Tibial nerve (tissue), 4 donors: ENCODE results near the gene CYP24A1. TPM values are rescaled to one million over a fixed set of nuclear protein-coding genes. Genes with fewer than 3 reads are reported as not detected.

Source experiments
- DNase-seq, 2 donors: peaks; one replicate each; pipeline ENCODE4 v3.0.0-alpha.2; 2019; ENCODE audit warnings: low spot score in 2 of 2
- H3K27ac ChIP-seq, 4 donors: fragments of 200-600 bp; sonication (generic) in 3 of 4; one replicate each; pipeline ENCODE4 v1.5.1; 2017 to 2019; ENCODE audit warnings: mild to moderate bottlenecking in 1 of 4
- H3K27me3 ChIP-seq, 2 donors: fragments of 200-600 bp; sonication (generic) in 1 of 2; one replicate each; pipeline versions ENCODE4 v1.5.1 to v1.6.0; 2017 to 2019
- H3K36me3 ChIP-seq, 3 donors: fragments of 200-600 bp; sonication (generic); one replicate each; pipeline ENCODE4 v1.5.1; 2018 to 2019
- H3K4me1 ChIP-seq, 4 donors: fragments of 200-600 bp; sonication (generic) in 3 of 4; one replicate each; pipeline ENCODE4 v1.5.1; 2017 to 2019
- H3K4me3 ChIP-seq, 4 donors: fragments of 200-600 bp; sonication (generic) in 3 of 4; one replicate each; pipeline ENCODE4 v1.5.1; 2017 to 2019; ENCODE audit warnings: mild to moderate bottlenecking in 1 of 4, moderate library complexity in 1 of 4
- H3K9me3 ChIP-seq, 4 donors: fragments of 200-600 bp; sonication (generic) in 3 of 4; one replicate each; pipeline ENCODE4 v1.5.1; 2017 to 2019
- EP300 ChIP-seq, 2 donors: sonication (generic); formaldehyde crosslinking; IDR thresholded peaks; one replicate each; pipeline ENCODE4 v1.6.1; 2017; ENCODE audit warnings: antibody characterized with exemption in 2 of 2, mild to moderate bottlenecking in 1 of 2
- POLR2A ChIP-seq, 2 donors: fragments of 450-650 bp; IDR thresholded peaks; one replicate each; pipeline ENCODE4 v1.6.1; 2017; ENCODE audit warnings: antibody characterized with exemption in 2 of 2, mild to moderate bottlenecking in 2 of 2, moderate library complexity in 2 of 2
- WGBS, 2 donors: methylation state at CpG; one replicate each; pipeline ENCODE4 v1.1.5; 2018; 5-methylcytosine and 5-hydroxymethylcytosine counted together
- total RNA-seq, 4 donors: library from RNA; depleted of rRNA; stranded (reverse); fragments of >200 nt; gene quantifications; one replicate each; pipeline ENCODE4 v1.1.0, GENCODE V29; 2016
- TF ChIP-seq, protein P1 (sequence below), 5 experiments: fragments of 200-600 bp in 3 of 5; fragments of 450-650 bp in 2 of 5; sonication (generic) in 3 of 5; IDR thresholded peaks; one replicate each; pipeline ENCODE4 v1.5.1; 2016 to 2019; ENCODE audit warnings: antibody characterized with exemption in 5 of 5, mild to moderate bottlenecking in 3 of 5, moderate library complexity in 2 of 5

Gene CYP24A1
- total RNA-seq, 4 donors from 2014 or later: not detected

DNA sequence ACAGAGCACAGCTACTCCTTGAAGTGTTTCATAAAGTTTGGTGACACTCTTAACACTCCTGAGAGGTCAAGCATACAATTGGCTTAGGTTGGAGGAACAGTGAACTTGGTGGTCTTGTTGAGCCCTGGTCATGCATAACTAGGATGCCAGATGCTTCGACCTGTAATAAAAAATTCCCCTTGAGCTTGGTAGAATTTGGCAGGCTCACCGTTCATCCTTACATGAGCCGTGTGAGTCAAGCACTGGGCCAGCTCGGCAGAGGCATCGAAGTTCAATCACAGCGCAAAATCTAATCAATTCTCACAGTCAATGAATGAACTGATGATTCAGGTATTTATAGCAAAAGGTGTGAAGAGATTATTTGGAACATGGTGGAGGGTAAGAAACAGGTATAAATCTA is 33.7 kb downstream of the CYP24A1 start:
- TF ChIP-seq, protein P1, sequence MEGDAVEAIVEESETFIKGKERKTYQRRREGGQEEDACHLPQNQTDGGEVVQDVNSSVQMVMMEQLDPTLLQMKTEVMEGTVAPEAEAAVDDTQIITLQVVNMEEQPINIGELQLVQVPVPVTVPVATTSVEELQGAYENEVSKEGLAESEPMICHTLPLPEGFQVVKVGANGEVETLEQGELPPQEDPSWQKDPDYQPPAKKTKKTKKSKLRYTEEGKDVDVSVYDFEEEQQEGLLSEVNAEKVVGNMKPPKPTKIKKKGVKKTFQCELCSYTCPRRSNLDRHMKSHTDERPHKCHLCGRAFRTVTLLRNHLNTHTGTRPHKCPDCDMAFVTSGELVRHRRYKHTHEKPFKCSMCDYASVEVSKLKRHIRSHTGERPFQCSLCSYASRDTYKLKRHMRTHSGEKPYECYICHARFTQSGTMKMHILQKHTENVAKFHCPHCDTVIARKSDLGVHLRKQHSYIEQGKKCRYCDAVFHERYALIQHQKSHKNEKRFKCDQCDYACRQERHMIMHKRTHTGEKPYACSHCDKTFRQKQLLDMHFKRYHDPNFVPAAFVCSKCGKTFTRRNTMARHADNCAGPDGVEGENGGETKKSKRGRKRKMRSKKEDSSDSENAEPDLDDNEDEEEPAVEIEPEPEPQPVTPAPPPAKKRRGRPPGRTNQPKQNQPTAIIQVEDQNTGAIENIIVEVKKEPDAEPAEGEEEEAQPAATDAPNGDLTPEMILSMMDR (IDR thresholded peaks at IDR 0.05): no peak
- TF ChIP-seq POLR2A (IDR thresholded peaks at IDR 0.05): no peak
- no peak for TF ChIP-seq EP300 (IDR thresholded peaks at IDR 0.05)
- H3K9me3 ChIP-seq: peaks cover 0 to 5% (median 0%) of the 10 kb centered on the region in 4 donors
- H3K4me3 ChIP-seq: no peak overlapping the region
- no peaks in the 10 kb centered on the region for H3K4me1 ChIP-seq
- no peak for DNase-seq
- WGBS, 2 donors: 76 to 84% methylated on average over 6 of the region's 6 CpGs
- H3K27me3 ChIP-seq: no peaks in the 10 kb centered on the region
- H3K36me3 ChIP-seq: no peaks in the 10 kb centered on the region
- no peak overlapping the region for H3K27ac ChIP-seq

DNA sequence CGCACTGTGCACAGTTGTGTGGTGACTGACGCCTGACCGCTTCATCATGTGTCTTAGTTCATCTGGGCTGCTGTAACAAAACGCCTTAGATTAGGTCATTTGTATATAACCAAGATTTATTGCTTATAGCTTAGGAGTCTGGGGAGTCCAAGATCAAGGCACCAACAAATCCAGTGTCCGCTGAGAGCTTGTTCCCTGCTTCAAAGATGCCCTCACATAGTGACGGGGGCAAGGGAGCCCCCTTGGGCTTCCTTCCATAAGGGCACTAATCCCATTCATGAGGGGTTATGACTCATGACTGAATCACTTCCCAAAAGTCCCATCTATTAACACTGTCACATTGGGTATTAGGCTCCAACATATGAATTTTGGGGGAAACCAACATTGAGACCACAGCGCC is 34.6 kb downstream of the CYP24A1 start:
- no peak for DNase-seq
- 84 to 89% methylated on average over 7 of the region's 7 CpGs for WGBS, 2 donors
- Histone ChIP-seq H3K4me1 (no peaks in the 10 kb centered on the region), H3K36me3 (no peaks in the 10 kb centered on the region), H3K27ac (no peak overlapping the region), H3K9me3 (peaks cover 0 to 5% (median 0%) of the 10 kb centered on the region in 4 donors), H3K27me3 (no peaks in the 10 kb centered on the region), H3K4me3 (no peak overlapping the region)
- TF ChIP-seq EP300 (IDR thresholded peaks at IDR 0.05): no peak
- TF ChIP-seq POLR2A (IDR thresholded peaks at IDR 0.05): no peak
- TF ChIP-seq, protein P1 (IDR thresholded peaks at IDR 0.05): no peak

DNA sequence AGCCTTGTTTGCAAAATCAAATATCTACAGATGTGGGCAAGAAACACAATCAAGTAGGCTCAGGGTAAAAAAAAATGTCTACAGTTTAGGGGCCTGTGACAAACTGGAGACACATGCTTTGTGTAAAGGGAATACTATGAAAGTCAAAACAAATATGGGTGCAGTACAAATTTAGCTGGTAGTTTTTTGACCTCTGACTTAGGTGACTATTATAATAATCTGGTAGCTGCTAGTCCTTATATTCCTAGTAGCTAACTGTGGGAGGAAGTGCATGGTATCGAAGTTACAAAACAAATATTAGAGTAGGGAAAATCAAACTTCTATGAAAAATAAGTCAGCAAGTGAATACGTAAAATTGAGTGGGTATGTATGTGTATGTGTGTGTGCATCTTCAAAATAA is 35.4 kb downstream of the CYP24A1 start:
- no peak for DNase-seq
- Histone ChIP-seq H3K36me3 (no peaks in the 10 kb centered on the region), H3K4me1 (peaks cover 0 to 2% (median 0%) of the 10 kb centered on the region in 4 donors), H3K4me3 (no peak overlapping the region), H3K9me3 (peaks cover 0 to 5% (median 0%) of the 10 kb centered on the region in 4 donors), H3K27ac (no peak overlapping the region), H3K27me3 (no peaks in the 10 kb centered on the region)
- TF ChIP-seq, protein P1 (IDR thresholded peaks at IDR 0.05): no peak
- TF ChIP-seq EP300 (IDR thresholded peaks at IDR 0.05): no peak
- TF ChIP-seq POLR2A (IDR thresholded peaks at IDR 0.05): no peak
- 64 to 69% methylated on average over 2 of the region's 2 CpGs for WGBS, 2 donors

- Histone ChIP-seq H3K27me3 (no peaks in the 10 kb centered on the region), H3K4me3 (no peak overlapping the region), H3K36me3 (no peaks in the 10 kb centered on the region), H3K27ac (no peak overlapping the region), H3K9me3 (peaks cover 0 to 4% (median 0%) of the 10 kb centered on the region in 4 donors), H3K4me1 (peaks cover 0 to 14% (median 0%) of the 10 kb centered on the region in 4 donors)
- WGBS, 2 donors: 83 to 89% methylated on average over 5 of the region's 5 CpGs
- TF ChIP-seq POLR2A (IDR thresholded peaks at IDR 0.05) (no peak), EP300 (IDR thresholded peaks at IDR 0.05) (no peak)
- TF ChIP-seq, protein P1 (IDR thresholded peaks at IDR 0.05): no peak
- no peak for DNase-seq
These were observed 36.7 kb downstream of the CYP24A1 start for GRCh38 chr20:54137115-54137514.

GRCh38 chr20:54134445-54135220 is 39.2 kb downstream of the CYP24A1 start:
- Histone ChIP-seq H3K36me3 (no peaks in the 10 kb centered on the region), H3K4me3 (no peak overlapping the region), H3K27me3 (no peaks in the 10 kb centered on the region), H3K27ac (no peak overlapping the region), H3K4me1 (peaks cover 0 to 16% (median 0%) of the 10 kb centered on the region in 4 donors), H3K9me3 (no peaks in the 10 kb centered on the region)
- TF ChIP-seq, protein P1 (IDR thresholded peaks at IDR 0.05): no peak
- TF ChIP-seq EP300 (IDR thresholded peaks at IDR 0.05) (no peak), POLR2A (IDR thresholded peaks at IDR 0.05) (no peak)
- DNase-seq: no peak
- WGBS, 2 donors: 94 to 95% methylated on average over 2 of the region's 2 CpGs
